HCT116 (cell line): Measurements from ENCODE around the gene GSTK1. TPM values are rescaled to one million over a fixed set of nuclear protein-coding genes. Genes with fewer than 3 reads are reported as not detected.

Experiments
- ATAC-seq: fragments of 200-7000 bp; cut with Tn5 transposase; 2 replicates; pipeline ENCODE4 v1.9.1; 2020; ENCODE audit warnings: mild to moderate bottlenecking, moderate library complexity
- BruUV-seq: library from RNA; stranded (reverse); fragments of 400-500 nt; replicated peaks from 2 replicates; lab custom pipeline; 2021; lab: Mats Ljungman, UMichigan
- CTCF ChIA-PET: fragments of 300-600 bp; sonication (Branson Sonifier 250); formaldehyde crosslinking; loops from one replicate; lab custom pipeline; 2021; ENCODE audit warnings: antibody characterized with exemption; lab: Charles Lee
- POLR2A ChIA-PET: fragments of 300-600, 350-600 bp; sonication (Branson Sonifier 250); formaldehyde crosslinking; loops from one replicate; lab custom pipeline; 2021; ENCODE audit warnings: antibody characterized with exemption; lab: Charles Lee
- RAD21 ChIA-PET, 2 experiments: fragments of 300-600 bp; sonication (Branson Sonifier 250); formaldehyde crosslinking; loops; one replicate each; lab custom pipeline; 2023; ENCODE audit warnings: low total read pairs in 2 of 2; ENCODE audit not compliant: uncharacterized antibody in 2 of 2, unreplicated experiment in 2 of 2, low non-redundant PET in 1 of 2; lab: Charles Lee
- DNase-seq: peaks from one replicate; pipeline ENCODE4 v3.0.0-alpha.2; 2010; ENCODE audit warnings: low read depth, low spot score
- H2AFZ ChIP-seq: fragments of 200-600 bp; shearing (Covaris generic), sonication (generic); 2 replicates; pipeline ENCODE4 v1.6.1; 2017; ENCODE audit warnings: low read depth, mixed run types, mixed read lengths, antibody characterized with exemption, low read length; ENCODE audit not compliant: poor library complexity, severe bottlenecking
- H3K27ac ChIP-seq: 2 replicates; pipeline ENCODE4 v1.5.1; 2012; ENCODE audit warnings: low read depth, low read length
- H3K27me3 ChIP-seq: fragments of 200-600 bp; sonication (generic); 2 replicates; pipeline ENCODE4 v1.6.1; 2016; ENCODE audit warnings: mixed run types, low read length, mixed read lengths; ENCODE audit not compliant: insufficient read depth
- H3K36me3 ChIP-seq, 2 experiments: fragments of 200-500 bp in 1 of 2; fragments of 200-600 bp in 1 of 2; sonication (Bioruptor generic) in 1 of 2; sonication (generic) in 1 of 2; 2 replicates each; pipeline versions ENCODE4 v1.5.1 to v1.6.1; 2014 to 2016; ENCODE audit warnings: low read length in 2 of 2, inconsistent platforms in 1 of 2, mixed read lengths in 1 of 2, mixed run types in 1 of 2; ENCODE audit not compliant: insufficient read depth in 2 of 2, control insufficient read depth in 1 of 2
- H3K4me1 ChIP-seq, 2 experiments: fragments of 200-600 bp in 1 of 2; sonication (generic) in 1 of 2; 2 replicates each; pipeline versions ENCODE4 v1.5.1 to v1.6.1; 2012 to 2017; ENCODE audit warnings: low read length in 2 of 2, inconsistent platforms in 1 of 2, mild to moderate bottlenecking in 1 of 2, mixed read lengths in 1 of 2, mixed run types in 1 of 2, moderate library complexity in 1 of 2; ENCODE audit not compliant: insufficient read depth in 2 of 2, control insufficient read depth in 1 of 2
- H3K4me2 ChIP-seq: fragments of 200-600 bp; sonication (generic); 2 replicates; pipeline ENCODE4 v1.6.1; 2017; ENCODE audit warnings: mixed run types, low read length, mixed read lengths
- H3K4me3 ChIP-seq, 2 experiments: fragments of 200-600 bp in 1 of 2; sonication (generic) in 1 of 2; replicated peaks in 1 of 2; 2 replicates each; pipeline ENCODE4 v1.5.1; 2011 to 2016; ENCODE audit warnings: low read length in 2 of 2, control low read depth in 1 of 2, low read depth in 1 of 2, mild to moderate bottlenecking in 1 of 2, mixed read lengths in 1 of 2, mixed run types in 1 of 2
- H3K79me2 ChIP-seq: fragments of 200-600 bp; sonication (generic); 2 replicates; pipeline ENCODE4 v1.6.1; 2017; ENCODE audit warnings: mild to moderate bottlenecking, mixed run types, low read length, moderate library complexity, mixed read lengths; ENCODE audit not compliant: insufficient read depth
- H3K9ac ChIP-seq: fragments of 200-600 bp; sonication (generic); 2 replicates; pipeline ENCODE4 v1.6.1; 2016; ENCODE audit warnings: low read length, mixed read lengths
- H3K9me2 ChIP-seq: fragments of 200-600 bp; sonication (generic), shearing (Covaris generic); 2 replicates; pipeline ENCODE4 v1.6.1; 2017; ENCODE audit warnings: mixed run types, mild to moderate bottlenecking, moderate library complexity; ENCODE audit not compliant: insufficient read depth
- H3K9me3 ChIP-seq, 2 experiments: fragments of 200-500 bp in 1 of 2; fragments of 200-600 bp in 1 of 2; sonication (Bioruptor generic) in 1 of 2; sonication (generic) in 1 of 2; 2 replicates each; pipeline ENCODE4 v1.6.1; 2014 to 2017; ENCODE audit warnings: low read length in 2 of 2, mixed read lengths in 2 of 2, inconsistent platforms in 1 of 2, low read depth in 1 of 2, mild to moderate bottlenecking in 1 of 2, mixed run types in 1 of 2, moderate library complexity in 1 of 2; ENCODE audit not compliant: control insufficient read depth in 1 of 2, insufficient read depth in 1 of 2
- H4K20me1 ChIP-seq: fragments of 200-600 bp; sonication (generic), shearing (Covaris generic); 2 replicates; pipeline ENCODE4 v1.6.1; 2017; ENCODE audit warnings: mixed run types, mild to moderate bottlenecking, moderate library complexity; ENCODE audit not compliant: insufficient read depth
- ATF3 ChIP-seq: IDR thresholded peaks from 2 replicates; pipeline ENCODE4 v1.6.1; 2012
- EGR1 ChIP-seq: IDR thresholded peaks from 2 replicates; pipeline ENCODE4 v1.6.1; 2012; ENCODE audit warnings: low read depth
- ELF1 ChIP-seq: IDR thresholded peaks from 2 replicates; pipeline ENCODE4 v1.6.1; 2012; ENCODE audit warnings: low read depth, borderline replicate concordance
- EZH2 ChIP-seq: fragments of 200-600 bp; sonication (generic); IDR thresholded peaks from 2 replicates; pipeline ENCODE4 v1.6.1; 2017; ENCODE audit warnings: antibody characterized with exemption, mixed run types
- MAX ChIP-seq: IDR thresholded peaks from 2 replicates; pipeline ENCODE4 v1.6.1; 2012
- POLR2A ChIP-seq: IDR thresholded peaks from 2 replicates; pipeline ENCODE4 v1.7.0; 2011; ENCODE audit warnings: borderline replicate concordance; ENCODE audit not compliant: insufficient read depth, insufficient read length; ENCODE audit errors: extremely low read depth
- POLR2AphosphoS5 ChIP-seq: IDR thresholded peaks from 2 replicates; pipeline ENCODE4 v1.6.1; 2011; ENCODE audit warnings: mild to moderate bottlenecking, low read depth, low read length, moderate library complexity
- RAD21 ChIP-seq: IDR thresholded peaks from 2 replicates; pipeline ENCODE4 v1.6.1; 2012; ENCODE audit warnings: low read depth, mild to moderate bottlenecking
- YY1 ChIP-seq: IDR thresholded peaks from 2 replicates; pipeline ENCODE4 v1.6.1; 2011; ENCODE audit warnings: low read length, low read depth, moderate library complexity, mild to moderate bottlenecking; ENCODE audit not compliant: insufficient replicate concordance; ENCODE audit errors: extremely low read depth
- ZFX ChIP-seq: fragments of 450-650 bp; IDR thresholded peaks from 2 replicates; pipeline ENCODE4 v1.6.1; 2017
- intact Hi-C: fragments of 100-400 bp; cut with micrococcal nuclease; formaldehyde crosslinking; loops from 2 replicates; pipeline ENCODE4 v1.10.0; 2022
- total RNA-seq: library from RNA; stranded (reverse); gene quantifications from one replicate; pipeline ENCODE4 v1.2.1, GENCODE V29; 2021; ENCODE audit not compliant: unreplicated experiment
- TF ChIP-seq, protein P1 (sequence below), 3 experiments: fragments of 200-600 bp in 1 of 3; sonication (generic) in 1 of 3; IDR thresholded peaks in 2 of 3; conservative IDR thresholded peaks in 1 of 3; 2 replicates each; pipeline ENCODE4 v1.5.1; 2012 to 2017; ENCODE audit warnings: low read depth in 2 of 3, low read length in 2 of 3, antibody characterized with exemption in 1 of 3, borderline replicate concordance in 1 of 3, control low read depth in 1 of 3, mild to moderate bottlenecking in 1 of 3, mixed read lengths in 1 of 3, mixed run types in 1 of 3, moderate library complexity in 1 of 3; ENCODE audit not compliant: insufficient read depth in 1 of 3

Gene GSTK1
- total RNA-seq, 1 experiment from 2014 or later: 83.6 TPM

GRCh38 chr7:143247372-143247771 lies 15.9 kb upstream of the GSTK1 start:
- Histone ChIP-seq H3K4me3 (no peak overlapping the region), H3K9me3 (no peaks in the 10 kb centered on the region), H3K27ac (no peak overlapping the region), H3K27me3 (no peaks in the 10 kb centered on the region), H3K4me2 (no peak overlapping the region), H3K4me1 (no peaks in the 10 kb centered on the region), H3K9me2 (no peaks in the 10 kb centered on the region), H3K36me3 (no peaks in the 10 kb centered on the region), H3K9ac (no peak overlapping the region), H2AFZ (no peak overlapping the region), H4K20me1 (no peaks in the 10 kb centered on the region), H3K79me2 (no peaks in the 10 kb centered on the region)
- BruUV-seq: no TSS peak
- DNase-seq (no peak), ATAC-seq (no peak)
- intact Hi-C loops: no loop called here
- POLR2A ChIA-PET: no interaction called here
- CTCF ChIA-PET: no interaction called here
- TF ChIP-seq YY1 (no peak), ZFX (no peak), EGR1 (no peak)
- TF ChIP-seq, protein P1, sequence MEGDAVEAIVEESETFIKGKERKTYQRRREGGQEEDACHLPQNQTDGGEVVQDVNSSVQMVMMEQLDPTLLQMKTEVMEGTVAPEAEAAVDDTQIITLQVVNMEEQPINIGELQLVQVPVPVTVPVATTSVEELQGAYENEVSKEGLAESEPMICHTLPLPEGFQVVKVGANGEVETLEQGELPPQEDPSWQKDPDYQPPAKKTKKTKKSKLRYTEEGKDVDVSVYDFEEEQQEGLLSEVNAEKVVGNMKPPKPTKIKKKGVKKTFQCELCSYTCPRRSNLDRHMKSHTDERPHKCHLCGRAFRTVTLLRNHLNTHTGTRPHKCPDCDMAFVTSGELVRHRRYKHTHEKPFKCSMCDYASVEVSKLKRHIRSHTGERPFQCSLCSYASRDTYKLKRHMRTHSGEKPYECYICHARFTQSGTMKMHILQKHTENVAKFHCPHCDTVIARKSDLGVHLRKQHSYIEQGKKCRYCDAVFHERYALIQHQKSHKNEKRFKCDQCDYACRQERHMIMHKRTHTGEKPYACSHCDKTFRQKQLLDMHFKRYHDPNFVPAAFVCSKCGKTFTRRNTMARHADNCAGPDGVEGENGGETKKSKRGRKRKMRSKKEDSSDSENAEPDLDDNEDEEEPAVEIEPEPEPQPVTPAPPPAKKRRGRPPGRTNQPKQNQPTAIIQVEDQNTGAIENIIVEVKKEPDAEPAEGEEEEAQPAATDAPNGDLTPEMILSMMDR (IDR thresholded peaks at IDR 0.05 in 2 of 3, conservative IDR thresholded peaks at IDR 0.05 in 1 of 3; ENCODE audit: borderline replicate concordance in 1 of 3, insufficient read depth in 1 of 3, low read depth in 2 of 3, low read length in 2 of 3): no peak
- RAD21 ChIA-PET: no interaction called here

- Histone ChIP-seq H3K4me2 (no peak overlapping the region), H3K9ac (no peak overlapping the region), H4K20me1 (no peaks in the 10 kb centered on the region), H3K4me1 (no peaks in the 10 kb centered on the region), H3K27me3 (no peaks in the 10 kb centered on the region), H3K36me3 (no peaks in the 10 kb centered on the region), H3K79me2 (no peaks in the 10 kb centered on the region), H3K27ac (no peak overlapping the region), H2AFZ (no peak overlapping the region), H3K9me2 (no peaks in the 10 kb centered on the region), H3K9me3 (no peaks in the 10 kb centered on the region), H3K4me3 (no peak overlapping the region)
- no TSS peak for BruUV-seq
- intact Hi-C loops: no loop called here
- ChIA-PET CTCF (interaction anchor here (1.7 kb wide), 1 partner anchor 8 kb away, joined by 10 read pairs; no protein-coding TSS in a partner anchor), RAD21 (no interaction called here), POLR2A (no interaction called here)
- ATAC-seq (no peak), DNase-seq (no peak)
- TF ChIP-seq ATF3 (no peak), ELF1 (no peak), POLR2AphosphoS5 (no peak), YY1 (no peak), MAX (no peak), POLR2A (no peak), EZH2 (no peak), RAD21 (no peak)
- TF ChIP-seq, protein P1 (IDR thresholded peaks at IDR 0.05 in 2 of 3, conservative IDR thresholded peaks at IDR 0.05 in 1 of 3; ENCODE audit: borderline replicate concordance in 1 of 3, insufficient read depth in 1 of 3, low read depth in 2 of 3, low read length in 2 of 3): no peak
These were observed 14.4 kb upstream of the GSTK1 start for GRCh38 chr7:143248761-143249354.
